ENCODE data around the gene GRK5.

The GRK5 gene

GRCh38 chr10:119282446-119282845, 75.1 kb downstream of the GRK5 start:
- no peak for TF ChIP-seq GATA2 (IDR thresholded peaks at IDR 0.05; ENCODE audit: low read depth, low read length)
- no peak for TF ChIP-seq GATA3 (IDR thresholded peaks at IDR 0.05; ENCODE audit: low read depth, low read length)

DNA sequence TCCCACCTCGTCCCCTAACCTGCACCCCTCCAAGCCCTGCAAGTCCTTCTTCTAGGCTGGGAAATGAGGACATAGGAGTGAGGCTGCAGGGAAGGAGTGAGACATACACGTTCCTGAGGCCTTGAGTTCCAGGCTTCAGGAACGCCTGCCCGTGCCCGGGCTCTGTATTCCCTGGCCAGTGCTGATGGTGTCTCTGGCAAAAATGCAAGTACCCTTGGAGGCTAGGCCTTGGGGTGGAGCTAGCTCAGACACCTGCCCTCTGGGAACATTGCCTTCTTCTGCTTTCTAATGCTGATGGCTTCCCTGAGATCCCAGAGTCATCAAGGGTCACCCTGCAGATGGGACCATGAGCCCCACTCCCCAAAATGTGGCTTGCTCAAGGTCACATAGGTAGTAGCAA, 76.0 kb downstream of the GRK5 start:
- TF ChIP-seq GATA3 (IDR thresholded peaks at IDR 0.05; ENCODE audit: low read depth, low read length) = no peak
- no peak for TF ChIP-seq GATA2 (IDR thresholded peaks at IDR 0.05; ENCODE audit: low read depth, low read length)

- TF ChIP-seq GATA3 (IDR thresholded peaks at IDR 0.05; ENCODE audit: low read depth, low read length) = no peak
- TF ChIP-seq GATA2 (IDR thresholded peaks at IDR 0.05; ENCODE audit: low read depth, low read length) = no peak
These were observed 76.4 kb downstream of the GRK5 start for GRCh38 chr10:119283818-119284217.

GRCh38 chr10:119284679-119285096, 77.3 kb downstream of the GRK5 start:
- no peak for TF ChIP-seq GATA3 (IDR thresholded peaks at IDR 0.05; ENCODE audit: low read depth, low read length)
- TF ChIP-seq GATA2 (IDR thresholded peaks at IDR 0.05; ENCODE audit: low read depth, low read length) = no peak

- TF ChIP-seq GATA2 (IDR thresholded peaks at IDR 0.05; ENCODE audit: low read depth, low read length) = no peak
These were observed 78.3 kb downstream of the GRK5 start for GRCh38 chr10:119285495-119286267.

- no peak for TF ChIP-seq GATA3 (IDR thresholded peaks at IDR 0.05; ENCODE audit: low read depth, low read length)
- TF ChIP-seq GATA2 (IDR thresholded peaks at IDR 0.05; ENCODE audit: low read depth, low read length) = no peak
These were observed 79.1 kb downstream of the GRK5 start for GRCh38 chr10:119286516-119286915.

- TF ChIP-seq GATA2 (IDR thresholded peaks at IDR 0.05; ENCODE audit: low read depth, low read length) (no peak), GATA3 (IDR thresholded peaks at IDR 0.05; ENCODE audit: low read depth, low read length) (no peak)
These were observed 79.7 kb downstream of the GRK5 start for GRCh38 chr10:119286983-119287633.

GRCh38 chr10:119288574-119289001, 81.2 kb downstream of the GRK5 start:
- TF ChIP-seq GATA2 (IDR thresholded peaks at IDR 0.05; ENCODE audit: low read depth, low read length) = no peak
- TF ChIP-seq GATA3 (IDR thresholded peaks at IDR 0.05; ENCODE audit: low read depth, low read length) = no peak

- no peak for TF ChIP-seq GATA2 (IDR thresholded peaks at IDR 0.05; ENCODE audit: low read depth, low read length)
- TF ChIP-seq GATA3 (IDR thresholded peaks at IDR 0.05; ENCODE audit: low read depth, low read length) = no peak
These were observed 82.0 kb downstream of the GRK5 start for GRCh38 chr10:119289227-119289920.

DNA sequence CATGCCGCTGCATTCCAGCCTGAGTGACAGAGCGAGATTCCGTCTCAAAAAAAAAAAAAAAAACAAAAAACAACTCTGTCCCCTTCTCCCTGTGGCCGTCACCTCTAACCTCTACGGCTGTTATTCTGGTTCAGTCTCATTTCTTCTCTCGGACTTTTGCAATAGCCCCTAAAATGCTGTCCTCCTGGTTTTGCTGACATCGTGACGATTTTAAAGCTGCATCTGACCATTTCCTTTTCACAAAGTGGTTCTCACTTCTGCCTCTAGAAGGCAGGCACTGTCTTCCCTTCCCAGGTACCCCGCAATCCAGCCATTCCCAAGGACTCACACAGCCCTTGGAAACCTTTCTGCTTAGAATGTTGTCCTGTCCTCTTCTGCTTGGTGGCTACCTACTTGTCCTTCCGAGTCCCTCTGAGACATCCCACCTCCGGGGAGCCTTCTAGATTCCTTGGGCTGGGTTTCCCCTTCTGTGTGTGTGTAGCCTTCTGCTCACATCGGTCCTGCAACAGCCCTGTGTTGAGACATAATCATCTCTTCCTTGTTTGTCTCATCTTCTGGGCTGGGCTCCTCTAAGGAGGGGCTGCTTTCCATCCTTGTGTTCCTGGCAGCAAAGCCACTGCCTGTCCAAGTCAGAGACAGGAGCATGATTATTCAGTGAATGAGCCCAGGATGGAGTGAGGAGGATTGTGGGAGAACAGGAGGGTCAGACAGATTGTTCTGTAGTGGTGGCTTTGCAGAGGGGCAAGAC, 83.1 kb downstream of the GRK5 start:
- TF ChIP-seq GATA3 (IDR thresholded peaks at IDR 0.05; ENCODE audit: low read depth, low read length) (no peak), GATA2 (IDR thresholded peaks at IDR 0.05; ENCODE audit: low read depth, low read length) (no peak)

DNA sequence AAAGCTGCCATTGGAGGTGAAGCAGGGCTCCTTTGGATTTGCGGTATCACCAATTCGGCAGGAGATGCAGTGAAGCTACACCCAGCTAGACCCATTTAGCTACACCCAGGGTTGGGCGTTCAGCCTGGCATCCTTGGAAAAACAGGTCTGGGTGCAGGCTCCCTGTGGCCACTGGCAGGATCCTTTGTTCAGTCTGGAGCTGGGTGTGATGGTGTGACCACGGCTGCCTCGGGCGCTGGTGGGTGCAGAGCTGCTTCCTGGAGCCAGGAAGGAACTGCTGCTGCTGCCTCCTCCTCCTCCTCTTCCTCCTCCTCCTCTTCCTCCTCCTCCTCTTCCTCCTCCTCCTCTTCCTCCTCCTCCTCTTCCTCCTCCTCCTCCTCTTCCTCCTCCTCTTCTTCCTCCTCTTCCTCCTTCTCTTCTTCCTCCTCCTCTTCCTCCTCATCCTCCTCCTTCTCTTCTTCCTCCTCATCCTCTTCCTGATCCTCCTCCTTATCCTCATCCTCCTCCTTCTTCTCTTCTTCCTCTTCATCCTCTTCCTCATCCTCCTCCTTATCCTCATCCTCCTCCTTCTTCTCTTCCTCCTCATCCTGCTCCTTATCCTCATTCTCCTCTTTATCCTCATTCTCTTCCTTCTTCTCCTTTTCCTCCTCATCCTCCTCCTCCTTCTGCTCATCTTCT, 84.0 kb downstream of the GRK5 start:
- TF ChIP-seq GATA2 (IDR thresholded peaks at IDR 0.05; ENCODE audit: low read depth, low read length) = no peak
- no peak for TF ChIP-seq GATA3 (IDR thresholded peaks at IDR 0.05; ENCODE audit: low read depth, low read length)

DNA sequence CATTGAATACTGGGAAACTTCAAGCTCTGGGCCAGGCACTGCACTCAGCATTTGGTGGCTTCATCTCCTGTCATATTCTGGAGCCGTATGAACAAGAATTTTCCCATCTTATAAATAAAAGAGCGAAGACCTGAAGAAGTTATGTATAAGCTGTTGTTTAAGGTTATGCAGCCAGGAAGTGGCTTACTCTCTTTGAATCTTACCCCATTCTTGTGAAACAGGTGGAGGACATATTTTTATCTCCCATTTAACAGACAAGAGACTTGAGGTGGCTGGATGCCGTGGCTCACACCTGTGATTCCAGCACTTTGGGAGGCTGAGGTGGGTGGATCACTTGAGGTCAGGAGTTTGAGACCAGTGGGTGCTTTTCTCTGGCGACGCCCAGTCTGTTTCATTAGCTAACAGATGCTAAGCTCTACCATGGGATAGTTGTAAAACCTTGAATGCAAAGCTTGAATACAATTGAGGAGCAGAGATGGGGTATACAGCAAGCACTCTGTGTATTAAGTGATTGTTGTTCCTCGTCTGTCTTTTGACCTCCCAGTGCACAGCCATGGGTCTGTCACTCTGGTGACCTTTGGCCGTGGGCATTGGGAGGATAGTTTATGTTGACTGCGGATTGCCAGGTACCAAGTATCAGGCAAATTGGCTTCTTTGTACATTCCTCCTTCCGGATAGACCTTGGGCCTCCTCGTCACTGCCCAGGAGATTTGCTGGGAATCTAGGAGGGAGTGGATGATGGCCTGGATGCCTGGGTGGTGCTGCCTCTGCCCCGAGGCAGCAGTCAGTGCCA, 85.8 kb downstream of the GRK5 start:
- TF ChIP-seq GATA3 (IDR thresholded peaks at IDR 0.05; ENCODE audit: low read depth, low read length) = no peak
- TF ChIP-seq GATA2 (IDR thresholded peaks at IDR 0.05; ENCODE audit: low read depth, low read length) = no peak

GRCh38 chr10:119296703-119297102, 89.3 kb downstream of the GRK5 start:
- TF ChIP-seq GATA2 (IDR thresholded peaks at IDR 0.05; ENCODE audit: low read depth, low read length) (no peak), GATA3 (IDR thresholded peaks at IDR 0.05; ENCODE audit: low read depth, low read length) (no peak)

All from SH-SY5Y (cell line).